HepG2 (cell line): ENCODE measurements around the gene FUCA2. TPM values are rescaled to one million over a fixed set of nuclear protein-coding genes. Genes with fewer than 3 reads are reported as not detected.

Experiments
- ATAC-seq: fragments of 200-7000 bp; cut with Tn5 transposase; 3 replicates; pipeline ENCODE4 v1.9.1; 2020; ENCODE audit warnings: mild to moderate bottlenecking, moderate library complexity
- BruUV-seq: library from RNA; stranded (reverse); fragments of 400-500 nt; replicated peaks from 2 replicates; lab custom pipeline; 2021; lab: Mats Ljungman, UMichigan
- CTCF ChIA-PET: fragments of 300-600 bp; formaldehyde crosslinking; extraction: SDS; loops from one replicate; lab custom pipeline; 2021; ENCODE audit warnings: low total read pairs, inconsistent platforms, low intra/inter-chr PET ratio; lab: Yijun Ruan, JAX
- POLR2A ChIA-PET: fragments of 350-600 bp; sonication (Branson Sonifier 250); formaldehyde crosslinking; loops from one replicate; lab custom pipeline; 2020; ENCODE audit warnings: antibody characterized with exemption, inconsistent platforms; lab: Yijun Ruan, JAX
- DNase-seq: peaks from one replicate; pipeline ENCODE4 v3.0.0-alpha.2; 2015; ENCODE audit warnings: low spot score
- FAIRE-seq: peaks from 3 replicates; lab custom pipeline; 2011; peaks lifted over from hg19 to GRCh38; lab: Jason Lieb, UNC
- H2AFZ ChIP-seq: one replicate; pipeline ENCODE4 v1.6.1; 2011; ENCODE audit warnings: low read length, inconsistent platforms
- H3K27ac ChIP-seq: fragments of 300-600 bp; 3 replicates; pipeline ENCODE4 v1.8.0; 2011; ENCODE audit warnings: mixed run types, mild to moderate bottlenecking, mixed read lengths, low read length, inconsistent platforms; ENCODE audit not compliant: insufficient read depth; ENCODE audit errors: extremely low read length
- H3K27me3 ChIP-seq, 2 experiments: fragments of 200-600 bp in 1 of 2; 2 replicates in 1 of 2; 3 replicates in 1 of 2; pipeline versions ENCODE4 v1.6.0 to v1.8.0; 2011; ENCODE audit warnings: low read length in 2 of 2, mild to moderate bottlenecking in 2 of 2, moderate library complexity in 2 of 2, inconsistent platforms in 1 of 2; ENCODE audit not compliant: insufficient read depth in 2 of 2, control insufficient read depth in 1 of 2
- H3K36me3 ChIP-seq, 2 experiments: fragments of 200-600 bp in 1 of 2; replicated peaks in 1 of 2; 2 replicates in 1 of 2; 3 replicates in 1 of 2; pipeline versions ENCODE4 v1.5.1 to v1.8.0; 2011; ENCODE audit warnings: low read length in 2 of 2, inconsistent platforms in 1 of 2; ENCODE audit not compliant: insufficient read depth in 2 of 2, control insufficient read depth in 1 of 2
- H3K4me1 ChIP-seq: 2 replicates; pipeline ENCODE4 v1.5.1; 2012; ENCODE audit warnings: low read length, inconsistent platforms; ENCODE audit not compliant: insufficient read depth
- H3K4me2 ChIP-seq: 2 replicates; pipeline ENCODE4 v1.6.0; 2011; ENCODE audit warnings: low read depth, low read length, inconsistent platforms
- H3K4me3 ChIP-seq, 3 experiments: fragments of 200-600 bp in 1 of 3; sonication (generic), shearing (Covaris generic) in 1 of 3; replicated peaks in 1 of 3; 2 replicates each; pipeline ENCODE4 v1.5.1; 2011 to 2016; ENCODE audit warnings: low read length in 3 of 3, inconsistent platforms in 2 of 3, low read depth in 2 of 3, mild to moderate bottlenecking in 2 of 3, control low read depth in 1 of 3, mixed read lengths in 1 of 3; ENCODE audit not compliant: insufficient read depth in 1 of 3
- H3K79me2 ChIP-seq: one replicate; pipeline ENCODE4 v1.6.1; 2011; ENCODE audit warnings: low read length, inconsistent platforms; ENCODE audit not compliant: insufficient read depth
- H3K9ac ChIP-seq: 2 replicates; pipeline ENCODE4 v1.6.0; 2011; ENCODE audit warnings: mild to moderate bottlenecking, low read depth, low read length, inconsistent platforms; ENCODE audit not compliant: insufficient read depth
- H3K9me3 ChIP-seq: 2 replicates; pipeline ENCODE4 v1.5.1; 2012; ENCODE audit warnings: mild to moderate bottlenecking, low read length
- H4K20me1 ChIP-seq: 2 replicates; pipeline ENCODE4 v1.6.0; 2011; ENCODE audit warnings: inconsistent platforms, mild to moderate bottlenecking, low read length, moderate library complexity; ENCODE audit not compliant: insufficient read depth
- CCAR2 ChIP-seq: fragments of 200-400 bp; formaldehyde crosslinking; optimal IDR thresholded peaks from 2 replicates; pipeline ENCODE3; 2018; ENCODE audit warnings: low read depth, mild to moderate bottlenecking, low read length, moderate library complexity
- HNRNPL ChIP-seq: fragments of 200-400 bp; formaldehyde crosslinking; IDR thresholded peaks from 2 replicates; pipeline ENCODE4 v1.6.1; 2017; ENCODE audit warnings: mild to moderate bottlenecking, low read depth, low read length
- NR2F6 ChIP-seq, 2 experiments: IDR thresholded peaks; 2 replicates each; pipeline ENCODE4 v1.6.1; 2016; ENCODE audit warnings: antibody characterized with exemption in 1 of 2, mild to moderate bottlenecking in 1 of 2
- WGBS: methylation state at CpG from one replicate; pipeline ENCODE4 v1.1.6; 2017; ENCODE audit warnings: low lambda C conversion rate; 5-methylcytosine and 5-hydroxymethylcytosine counted together
- in situ Hi-C: cut with HindIII; loops from 2 replicates; pipeline ENCODE4 v1.10.0; 2017; ENCODE audit warnings: low pct_unique_long_range_greater_than_20kb; ENCODE audit not compliant: extremely low pct_ligation_motif_present
- intact Hi-C: fragments of 100-400 bp; cut with micrococcal nuclease; formaldehyde crosslinking; loops from one replicate; pipeline ENCODE4 v1.10.0; 2022; ENCODE audit not compliant: unreplicated experiment
- polyA plus RNA-seq, 8 experiments: library from polyadenylated mRNA; depleted of rRNA in 3 of 8; stranded (reverse) in 7 of 8; unstranded in 1 of 8; fragments of >200 nt; fragmentation: Illumina TruSeq in 4 of 8; extraction: Trizol in 4 of 8; gene quantifications; 2 replicates each; pipeline versions ENCODE4 v1.2.1 to v1.2.3, GENCODE V29; 2011 to 2016; ENCODE audit warnings: low read depth in 4 of 8, missing spikeins in 1 of 8, mixed read lengths in 1 of 8; ENCODE audit not compliant: insufficient read depth in 1 of 8
- total RNA-seq, 5 experiments: library from RNA; depleted of rRNA; stranded (reverse); fragments of >200 nt; fragmentation: Illumina TruSeq; extraction: Trizol; gene quantifications; 2 replicates each; pipeline ENCODE4 v1.2.3, GENCODE V29; 2016; ENCODE audit warnings: low read depth in 1 of 5
- TF ChIP-seq, protein P1 (sequence below): sonication (generic); formaldehyde crosslinking; IDR thresholded peaks from 2 replicates; pipeline ENCODE4 v1.8.0; 2022; ENCODE audit warnings: missing genetic modification reagents, mild to moderate bottlenecking, moderate library complexity, borderline replicate concordance
- TF ChIP-seq, protein P2 (sequence below): sonication (generic); formaldehyde crosslinking; IDR thresholded peaks from 2 replicates; pipeline ENCODE4 v1.9.0; 2021; ENCODE audit warnings: missing genetic modification reagents, borderline replicate concordance
- TF ChIP-seq, protein P3 (sequence below): sonication (generic); formaldehyde crosslinking; IDR thresholded peaks from 2 replicates; pipeline ENCODE4 v1.8.0; 2022; ENCODE audit warnings: missing genetic modification reagents, mild to moderate bottlenecking, borderline replicate concordance

FUCA2 gene
- total and polyA plus RNA-seq, 2 of the 13 experiments (the other 11 are each of a cell fraction or from before 2014, with no cell fraction given): 87.4 to 144 TPM

DNA sequence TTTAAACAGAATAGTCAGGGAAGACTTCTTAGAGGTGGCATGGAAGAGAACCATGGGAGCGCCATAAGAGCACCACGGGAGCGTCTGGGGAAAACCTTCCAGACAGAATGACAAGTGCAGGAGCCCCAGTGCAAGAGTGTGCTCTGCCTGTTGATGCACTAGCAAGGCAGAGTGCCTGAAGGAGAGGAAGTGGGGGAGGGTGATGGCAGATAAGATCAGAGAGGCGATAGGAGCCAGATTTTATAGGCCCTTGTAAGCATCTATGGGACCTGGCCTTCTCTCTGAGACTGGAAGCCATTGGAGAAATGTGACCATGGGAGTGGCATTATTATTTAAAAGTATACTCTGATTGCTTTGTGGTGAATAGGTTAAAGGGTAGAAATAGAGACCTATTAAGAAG is 13.1 kb downstream of the FUCA2 start:
- CTCF ChIA-PET: no interaction called here
- H3K27me3 ChIP-seq: no peaks in the 10 kb centered on the region
- no peak overlapping the region for H3K4me3 ChIP-seq
- no peak for DNase-seq
- no peak overlapping the region for H2AFZ ChIP-seq
- FAIRE-seq: no peak
- BruUV-seq: no TSS peak
- no peaks in the 10 kb centered on the region for H3K9me3 ChIP-seq
- no peak overlapping the region for H3K9ac ChIP-seq
- no peaks in the 10 kb centered on the region for H3K4me1 ChIP-seq
- H4K20me1 ChIP-seq: no peaks in the 10 kb centered on the region
- POLR2A ChIA-PET: interaction anchor here (1.3 kb wide), 1 partner anchor 38 kb away, joined by 3 read pairs; no protein-coding TSS in a partner anchor
- ATAC-seq: no peak
- in situ Hi-C loops (no loop called here), intact Hi-C loops (no loop called here)
- H3K4me2 ChIP-seq: no peak overlapping the region
- TF ChIP-seq NR2F6 (IDR thresholded peaks at IDR 0.05) (no peak), NR2F6 (CRISPR knock-in tag; IDR thresholded peaks at IDR 0.05) (no peak), CCAR2 (no peak), HNRNPL (no peak)
- TF ChIP-seq, protein P1, sequence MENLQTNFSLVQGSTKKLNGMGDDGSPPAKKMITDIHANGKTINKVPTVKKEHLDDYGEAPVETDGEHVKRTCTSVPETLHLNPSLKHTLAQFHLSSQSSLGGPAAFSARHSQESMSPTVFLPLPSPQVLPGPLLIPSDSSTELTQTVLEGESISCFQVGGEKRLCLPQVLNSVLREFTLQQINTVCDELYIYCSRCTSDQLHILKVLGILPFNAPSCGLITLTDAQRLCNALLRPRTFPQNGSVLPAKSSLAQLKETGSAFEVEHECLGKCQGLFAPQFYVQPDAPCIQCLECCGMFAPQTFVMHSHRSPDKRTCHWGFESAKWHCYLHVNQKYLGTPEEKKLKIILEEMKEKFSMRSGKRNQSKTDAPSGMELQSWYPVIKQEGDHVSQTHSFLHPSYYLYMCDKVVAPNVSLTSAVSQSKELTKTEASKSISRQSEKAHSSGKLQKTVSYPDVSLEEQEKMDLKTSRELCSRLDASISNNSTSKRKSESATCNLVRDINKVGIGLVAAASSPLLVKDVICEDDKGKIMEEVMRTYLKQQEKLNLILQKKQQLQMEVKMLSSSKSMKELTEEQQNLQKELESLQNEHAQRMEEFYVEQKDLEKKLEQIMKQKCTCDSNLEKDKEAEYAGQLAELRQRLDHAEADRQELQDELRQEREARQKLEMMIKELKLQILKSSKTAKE (CRISPR knock-in tag): no peak
- TF ChIP-seq, protein P2, sequence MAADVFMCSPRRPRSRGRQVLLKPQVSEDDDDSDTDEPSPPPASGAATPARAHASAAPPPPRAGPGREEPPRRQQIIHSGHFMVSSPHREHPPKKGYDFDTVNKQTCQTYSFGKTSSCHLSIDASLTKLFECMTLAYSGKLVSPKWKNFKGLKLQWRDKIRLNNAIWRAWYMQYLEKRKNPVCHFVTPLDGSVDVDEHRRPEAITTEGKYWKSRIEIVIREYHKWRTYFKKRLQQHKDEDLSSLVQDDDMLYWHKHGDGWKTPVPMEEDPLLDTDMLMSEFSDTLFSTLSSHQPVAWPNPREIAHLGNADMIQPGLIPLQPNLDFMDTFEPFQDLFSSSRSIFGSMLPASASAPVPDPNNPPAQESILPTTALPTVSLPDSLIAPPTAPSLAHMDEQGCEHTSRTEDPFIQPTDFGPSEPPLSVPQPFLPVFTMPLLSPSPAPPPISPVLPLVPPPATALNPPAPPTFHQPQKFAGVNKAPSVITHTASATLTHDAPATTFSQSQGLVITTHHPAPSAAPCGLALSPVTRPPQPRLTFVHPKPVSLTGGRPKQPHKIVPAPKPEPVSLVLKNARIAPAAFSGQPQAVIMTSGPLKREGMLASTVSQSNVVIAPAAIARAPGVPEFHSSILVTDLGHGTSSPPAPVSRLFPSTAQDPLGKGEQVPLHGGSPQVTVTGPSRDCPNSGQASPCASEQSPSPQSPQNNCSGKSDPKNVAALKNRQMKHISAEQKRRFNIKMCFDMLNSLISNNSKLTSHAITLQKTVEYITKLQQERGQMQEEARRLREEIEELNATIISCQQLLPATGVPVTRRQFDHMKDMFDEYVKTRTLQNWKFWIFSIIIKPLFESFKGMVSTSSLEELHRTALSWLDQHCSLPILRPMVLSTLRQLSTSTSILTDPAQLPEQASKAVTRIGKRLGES (CRISPR knock-in tag): no peak
- TF ChIP-seq, protein P3, sequence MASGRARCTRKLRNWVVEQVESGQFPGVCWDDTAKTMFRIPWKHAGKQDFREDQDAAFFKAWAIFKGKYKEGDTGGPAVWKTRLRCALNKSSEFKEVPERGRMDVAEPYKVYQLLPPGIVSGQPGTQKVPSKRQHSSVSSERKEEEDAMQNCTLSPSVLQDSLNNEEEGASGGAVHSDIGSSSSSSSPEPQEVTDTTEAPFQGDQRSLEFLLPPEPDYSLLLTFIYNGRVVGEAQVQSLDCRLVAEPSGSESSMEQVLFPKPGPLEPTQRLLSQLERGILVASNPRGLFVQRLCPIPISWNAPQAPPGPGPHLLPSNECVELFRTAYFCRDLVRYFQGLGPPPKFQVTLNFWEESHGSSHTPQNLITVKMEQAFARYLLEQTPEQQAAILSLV: no peak
- TF ChIP-seq, all 625 proteins: peak for 0
- H3K36me3 ChIP-seq: peaks cover 21 to 89% of the 10 kb centered on the region in 2 experiments
- no peaks in the 10 kb centered on the region for H3K79me2 ChIP-seq
- H3K27ac ChIP-seq: no peak overlapping the region
- WGBS: 94% methylated on average over 4 of the region's 4 CpGs
